Measurements from ENCODE around the gene ZBTB7C. TPM values are rescaled to one million over a fixed set of nuclear protein-coding genes. Genes with fewer than 3 reads are reported as not detected.

The ZBTB7C gene
- total RNA-seq, 1 donor from 2014 or later, result 0.17 TPM

DNA sequence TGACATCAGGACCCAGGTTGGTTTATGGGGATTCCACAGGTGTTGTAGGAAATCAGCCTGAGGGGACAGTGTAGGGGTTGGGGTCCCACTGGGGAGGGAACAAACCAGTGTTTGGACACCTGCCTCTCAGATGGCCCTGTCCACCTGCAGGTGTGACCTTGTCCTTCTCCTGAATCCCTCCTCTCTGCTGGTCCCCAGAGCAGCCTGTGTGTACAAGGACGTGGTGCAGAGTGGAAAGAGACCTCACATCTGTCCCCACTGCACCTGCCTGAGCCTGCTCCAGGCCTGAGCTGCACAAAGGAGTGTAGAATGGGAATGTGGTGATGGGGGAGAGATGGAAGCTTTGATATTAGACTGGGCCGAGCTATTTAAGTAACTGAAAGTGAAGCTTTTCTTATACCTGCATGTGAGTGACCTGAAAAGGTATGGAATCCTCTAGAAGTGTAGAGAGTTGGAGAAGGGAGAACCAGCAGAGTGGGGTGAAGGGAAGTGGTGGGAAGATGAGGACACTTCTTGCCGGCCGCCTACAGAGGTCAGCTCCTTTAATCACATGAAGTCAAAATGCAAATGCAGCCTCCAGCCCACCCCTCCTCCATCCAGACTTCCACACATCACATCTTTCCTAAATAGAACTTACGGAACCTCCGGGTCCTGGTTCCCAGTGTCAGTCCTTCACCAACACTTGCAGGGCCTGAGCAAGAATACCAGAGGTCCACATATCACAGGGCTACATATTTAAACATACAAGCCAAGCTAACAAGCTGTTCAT is 389.4 kb downstream of the ZBTB7C start:
- DNase-seq (ENCODE audit: low read depth), result no peak
- TF ChIP-seq CTCF (conservative IDR thresholded peaks at IDR 0.05; ENCODE audit: low read depth, low read length), result no peak
- H3K4me3 ChIP-seq (ENCODE audit: low read depth, low read length), result no peak overlapping the region

GRCh38 chr18:48018851-48019250 is 390.3 kb downstream of the ZBTB7C start:
- DNase-seq (ENCODE audit: low read depth), result no peak
- no peak for TF ChIP-seq CTCF (conservative IDR thresholded peaks at IDR 0.05; ENCODE audit: low read depth, low read length)
- H3K4me3 ChIP-seq (ENCODE audit: low read depth, low read length), result no peak overlapping the region

DNA sequence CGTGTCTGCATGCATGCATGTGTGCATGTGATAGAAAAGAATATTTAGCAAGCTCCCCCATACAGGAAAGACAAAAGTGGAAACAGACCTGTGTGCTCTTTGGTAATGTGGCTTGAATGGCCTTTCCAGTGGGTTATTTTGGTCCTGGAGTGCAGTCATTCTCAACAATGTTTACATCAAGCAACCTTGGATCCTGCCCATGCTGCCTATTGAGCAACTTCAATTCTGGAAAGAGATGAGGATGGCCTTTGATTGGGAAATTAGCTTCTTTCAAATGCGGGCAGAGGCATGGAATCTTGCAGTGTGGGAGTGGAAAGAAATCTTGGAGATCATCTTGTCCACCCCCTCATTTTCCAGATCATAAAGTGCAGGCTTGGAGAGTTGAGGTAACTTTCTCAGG is 391.5 kb downstream of the ZBTB7C start:
- no peak for TF ChIP-seq CTCF (conservative IDR thresholded peaks at IDR 0.05; ENCODE audit: low read depth, low read length)
- DNase-seq (ENCODE audit: low read depth), result no peak
- no peak overlapping the region for H3K4me3 ChIP-seq (ENCODE audit: low read depth, low read length)

DNA sequence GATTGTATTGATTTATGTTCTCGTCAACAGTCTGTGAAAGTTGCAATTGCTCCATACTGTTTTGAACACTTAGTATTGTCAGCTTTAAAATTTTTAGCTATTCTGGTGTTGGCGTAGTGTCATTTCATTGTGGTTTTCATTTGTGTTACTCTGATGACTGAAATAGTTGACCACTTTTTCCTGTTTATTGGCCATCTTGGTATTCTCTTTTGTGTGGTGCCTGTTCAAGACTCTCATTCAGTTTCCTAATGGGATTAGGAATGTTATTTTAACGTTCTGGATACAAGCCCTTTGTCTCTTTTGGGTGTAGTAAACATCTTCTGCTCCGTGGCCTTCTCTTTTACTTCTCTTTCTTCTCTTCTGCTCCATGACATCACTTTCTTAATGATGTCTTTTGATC is 396.0 kb downstream of the ZBTB7C start:
- no peak for TF ChIP-seq CTCF (conservative IDR thresholded peaks at IDR 0.05; ENCODE audit: low read depth, low read length)
- H3K4me3 ChIP-seq (ENCODE audit: low read depth, low read length), result no peak overlapping the region
- no peak for DNase-seq (ENCODE audit: low read depth)

- DNase-seq (ENCODE audit: low read depth), result no peak
- TF ChIP-seq CTCF (conservative IDR thresholded peaks at IDR 0.05; ENCODE audit: low read depth, low read length), result no peak
These were observed 397.2 kb downstream of the ZBTB7C start for GRCh38 chr18:48011926-48012465.

DNA sequence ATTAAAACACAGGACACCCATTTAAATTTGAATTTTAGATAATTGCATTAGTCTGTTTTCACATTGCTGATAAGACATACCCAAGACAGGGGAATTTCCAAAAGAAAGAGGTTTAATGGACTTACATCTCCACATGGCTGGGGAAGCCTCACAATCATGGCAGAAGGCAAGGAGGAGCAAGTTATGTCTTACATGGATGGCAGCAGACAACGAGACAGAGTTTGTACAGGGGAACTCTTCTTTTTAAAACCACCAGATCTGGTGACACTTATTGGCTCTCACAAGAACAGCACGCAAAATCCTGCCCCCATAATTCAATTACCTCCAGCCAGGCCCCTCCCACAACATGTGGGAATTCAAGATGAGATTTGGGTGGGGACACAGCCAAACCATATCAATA is 398.9 kb downstream of the ZBTB7C start:
- no peak for TF ChIP-seq CTCF (conservative IDR thresholded peaks at IDR 0.05; ENCODE audit: low read depth, low read length)
- H3K4me3 ChIP-seq (ENCODE audit: low read depth, low read length), result no peak overlapping the region
- no peak for DNase-seq (ENCODE audit: low read depth)

More at GRCh38 chr18:48011926-48012465, 397.2 kb downstream of the ZBTB7C start:
- H3K4me3 ChIP-seq (ENCODE audit: low read depth, low read length), result no peak overlapping the region

All from epithelial cell of proximal tubule (primary cell).